Measurements from ENCODE around the gene PARVB. TPM values are rescaled to one million over a fixed set of nuclear protein-coding genes. Genes with fewer than 3 reads are reported as not detected.
A peak's percentile ranks its signal among the peaks of the same experiment; 100 is the strongest.

The PARVB gene
- total RNA-seq, 2 experiments from 2014 or later, result 18.2 to 19.2 TPM

DNA sequence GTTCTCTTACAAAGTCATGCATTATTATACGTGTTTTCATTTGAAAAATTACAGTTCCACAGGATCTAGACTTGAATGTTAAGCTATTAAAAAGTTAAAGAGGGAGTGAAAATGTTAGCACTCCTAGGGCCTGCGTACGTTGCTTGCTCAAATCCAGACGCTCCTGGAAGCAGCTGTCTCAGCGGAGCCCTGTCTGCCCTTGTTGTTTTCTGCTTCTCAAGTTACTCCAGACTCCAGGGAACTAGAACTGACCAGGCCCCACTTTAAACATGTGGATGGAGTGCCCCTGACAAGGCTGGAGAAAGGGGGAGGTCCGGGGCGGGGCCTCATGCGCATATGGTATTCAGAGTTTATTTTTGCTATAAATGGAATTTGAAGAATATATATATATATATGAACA lies 9.6 kb downstream of the PARVB start:
- H3K27me3 Mint-ChIP-seq, result no peaks in the 10 kb centered on the region
- peaks cover 15% of the 10 kb centered on the region for H3K4me1 Mint-ChIP-seq
- ChIA-PET CTCF (interaction anchor here (0.8 to 1.5 kb wide), 2 partner anchors 34 to 41 kb away, joined by 3 to 4 read pairs; no protein-coding TSS in a partner anchor), POLR2A (no interaction called here)
- no peaks in the 10 kb centered on the region for H3K9me3 Mint-ChIP-seq
- H3K4me3 Mint-ChIP-seq, result no peak overlapping the region
- no peaks in the 10 kb centered on the region for H3K36me3 Mint-ChIP-seq (ENCODE audit: low read depth)
- H3K27ac Mint-ChIP-seq, result no peak overlapping the region
- no peak for DNase-seq

DNA sequence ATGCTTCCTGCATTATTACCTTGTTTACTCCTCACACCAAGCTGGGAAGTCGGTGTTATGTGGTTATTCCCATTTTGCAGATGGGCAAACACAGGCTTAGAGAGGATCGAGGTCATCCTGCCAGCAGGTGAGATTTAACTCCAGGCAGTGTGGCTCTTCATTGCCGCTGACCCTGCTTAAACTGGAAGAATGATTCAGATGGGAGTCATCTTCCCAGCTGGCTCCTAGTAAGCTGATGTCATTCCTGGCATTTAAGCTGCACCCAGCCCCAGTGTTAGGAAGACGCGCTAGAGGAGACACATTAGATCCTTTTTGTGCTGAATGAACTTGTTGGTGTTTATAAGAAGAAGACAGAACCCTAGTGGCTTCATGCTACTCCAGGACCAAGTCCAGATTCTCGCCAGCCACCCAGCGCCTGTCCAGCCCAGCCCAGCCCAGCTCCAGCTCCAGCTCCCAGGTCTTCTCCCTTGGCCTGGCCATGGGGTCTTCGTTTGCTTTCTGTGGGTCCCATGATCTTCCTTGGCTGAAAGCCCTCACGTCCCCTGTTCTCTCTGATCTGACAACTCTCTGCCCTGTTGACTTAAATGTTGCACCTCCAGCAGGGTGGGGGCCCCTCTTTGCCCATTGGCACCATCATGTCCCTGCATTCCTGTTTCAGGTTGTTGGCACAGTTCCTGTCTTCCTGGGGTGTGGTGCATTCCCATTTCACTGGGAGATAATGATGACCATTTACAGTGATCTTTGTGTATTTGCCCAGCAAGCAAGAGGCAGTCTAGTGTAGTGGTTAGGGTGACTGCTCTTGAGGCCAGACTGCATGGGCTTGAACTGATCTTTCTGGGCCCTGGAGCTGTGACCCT lies 13.6 kb downstream of the PARVB start:
- DNase-seq, result no peak
- Mint-ChIP-seq H3K4me3 (no peak overlapping the region), H3K27me3 (no peaks in the 10 kb centered on the region), H3K9me3 (no peaks in the 10 kb centered on the region), H3K27ac (no peak overlapping the region), H3K36me3 (ENCODE audit: low read depth) (no peaks in the 10 kb centered on the region), H3K4me1 (peaks cover 20% of the 10 kb centered on the region)
- POLR2A ChIA-PET, result interaction anchor here (0.6 kb wide), 1 partner anchor 1693 kb away, joined by 3 read pairs; no protein-coding TSS in a partner anchor
- CTCF ChIA-PET, result interaction anchor here (0.7 to 1.6 kb wide), 4 partner anchors 13 to 65 kb away, joined by 3 to 5 read pairs (median 4); no protein-coding TSS in a partner anchor

DNA sequence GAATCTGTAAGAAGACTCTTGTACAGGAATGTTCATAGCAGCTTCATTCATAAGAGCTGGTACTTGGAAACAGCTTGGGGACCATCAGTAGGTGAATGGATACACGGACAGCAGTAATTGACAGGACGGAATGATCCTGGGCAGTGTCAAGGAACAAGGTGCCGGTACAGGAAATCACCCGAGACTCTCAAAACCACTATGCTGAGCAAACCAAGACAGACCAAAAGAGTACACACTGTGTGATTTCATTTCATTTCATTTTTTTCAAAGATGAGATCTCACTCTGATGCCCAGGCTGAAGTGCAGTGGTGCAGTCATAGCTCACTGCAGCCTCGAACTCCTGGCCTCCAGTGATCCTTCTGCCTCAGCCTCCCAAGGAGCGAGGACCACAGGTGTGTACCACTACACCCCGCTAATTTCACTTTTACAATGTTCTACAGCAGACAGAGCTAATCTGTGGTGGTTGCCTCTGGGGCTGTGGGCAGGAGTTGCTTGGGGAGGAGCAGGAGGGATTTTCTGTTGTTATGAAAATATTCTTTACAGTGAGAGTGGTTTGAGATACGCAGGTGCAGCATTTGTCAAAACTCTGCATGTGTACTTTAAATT lies 15.6 kb downstream of the PARVB start:
- no peaks in the 10 kb centered on the region for H3K27me3 Mint-ChIP-seq
- POLR2A ChIA-PET, result no interaction called here
- H3K9me3 Mint-ChIP-seq, result no peaks in the 10 kb centered on the region
- no peak for DNase-seq
- no peak overlapping the region for H3K4me3 Mint-ChIP-seq
- no peak overlapping the region for H3K27ac Mint-ChIP-seq
- CTCF ChIA-PET, result interaction anchor here (0.6 to 1.2 kb wide), 2 partner anchors 12 to 45 kb away, joined by 3 to 4 read pairs; no protein-coding TSS in a partner anchor
- H3K4me1 Mint-ChIP-seq, result peaks cover 23% of the 10 kb centered on the region
- no peaks in the 10 kb centered on the region for H3K36me3 Mint-ChIP-seq (ENCODE audit: low read depth)

DNA sequence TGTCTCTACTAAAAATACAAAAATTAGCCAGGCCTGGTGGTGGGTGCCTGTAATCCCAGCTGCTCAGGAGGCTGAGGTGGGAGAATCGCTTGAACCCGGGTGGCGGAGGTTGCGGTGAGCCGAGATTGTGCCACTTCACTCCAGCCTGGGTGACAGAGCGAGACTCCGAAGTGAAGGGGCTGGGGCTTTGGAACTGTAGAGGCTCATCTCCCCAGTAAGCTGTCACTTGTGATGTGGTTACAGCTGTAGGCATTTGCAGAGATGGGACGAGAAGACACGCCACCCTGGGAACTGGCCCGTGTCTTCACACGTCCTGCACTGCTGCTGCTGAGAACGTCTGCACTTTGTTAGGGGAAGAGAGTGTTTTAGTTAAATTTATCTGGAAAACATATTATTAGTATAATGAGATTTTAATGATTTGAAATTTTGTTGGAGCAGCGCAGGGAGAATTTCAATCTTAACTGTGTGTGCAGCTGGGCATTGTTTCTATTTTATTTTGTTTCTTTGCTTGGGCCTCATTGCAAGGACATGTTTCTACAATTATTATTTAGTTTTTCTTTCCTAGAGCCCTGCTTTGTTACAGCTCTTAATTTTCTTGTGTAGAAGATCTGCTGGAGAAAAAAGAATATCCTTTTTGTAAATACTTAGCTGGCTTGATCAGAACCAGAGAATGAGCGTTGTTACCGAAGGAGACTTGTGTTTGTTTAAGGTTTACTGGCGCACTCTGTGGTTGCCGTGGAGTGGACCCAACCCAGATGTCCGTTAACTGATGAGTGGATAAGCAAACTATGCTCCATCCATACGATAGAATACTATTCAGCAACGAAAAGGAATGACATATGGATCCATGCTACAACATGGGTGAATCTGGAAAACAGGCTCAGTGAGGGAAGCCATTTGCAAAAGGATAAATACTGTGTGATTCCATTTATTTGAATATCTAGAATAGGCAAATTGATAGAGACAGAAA lies 18.4 kb downstream of the PARVB start:
- no peaks in the 10 kb centered on the region for H3K27me3 Mint-ChIP-seq
- peaks cover 23% of the 10 kb centered on the region for H3K4me1 Mint-ChIP-seq
- ChIA-PET POLR2A (no interaction called here), CTCF (interaction anchor here (1.1 kb wide), 1 partner anchor 11 kb away, joined by 3 read pairs; no protein-coding TSS in a partner anchor)
- H3K4me3 Mint-ChIP-seq, result no peak overlapping the region
- no peak overlapping the region for H3K27ac Mint-ChIP-seq
- no peak for DNase-seq
- no peaks in the 10 kb centered on the region for H3K36me3 Mint-ChIP-seq (ENCODE audit: low read depth)
- H3K9me3 Mint-ChIP-seq, result no peaks in the 10 kb centered on the region

DNA sequence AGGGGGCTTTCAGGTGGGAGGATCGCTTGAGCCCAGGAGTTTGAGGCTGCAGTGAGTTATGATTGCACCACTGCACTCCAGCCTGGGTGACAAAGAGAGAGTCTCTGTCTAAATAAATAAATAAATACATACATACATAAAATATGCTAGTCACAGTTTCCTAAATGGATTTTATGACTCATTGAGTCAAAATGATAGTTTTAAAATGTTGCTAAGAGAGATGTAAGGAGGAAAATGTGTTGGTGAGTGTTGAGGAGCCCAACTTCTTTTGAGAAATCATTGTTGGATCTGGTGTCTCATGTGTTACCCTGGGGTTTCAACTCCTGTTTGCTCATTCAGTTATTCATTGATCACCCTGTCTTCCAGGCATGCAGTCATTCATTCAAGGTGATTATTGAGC lies 21.0 kb downstream of the PARVB start:
- Mint-ChIP-seq H3K27me3 (no peaks in the 10 kb centered on the region), H3K4me1 (peaks cover 30% of the 10 kb centered on the region), H3K4me3 (no peak overlapping the region), H3K36me3 (ENCODE audit: low read depth) (no peaks in the 10 kb centered on the region), H3K27ac (no peak overlapping the region), H3K9me3 (no peaks in the 10 kb centered on the region)
- no peak for DNase-seq
- POLR2A ChIA-PET, result no interaction called here
- CTCF ChIA-PET, result interaction anchor here (0.6 kb wide), 1 partner anchor 25 kb away, joined by 3 read pairs; no protein-coding TSS in a partner anchor

DNA sequence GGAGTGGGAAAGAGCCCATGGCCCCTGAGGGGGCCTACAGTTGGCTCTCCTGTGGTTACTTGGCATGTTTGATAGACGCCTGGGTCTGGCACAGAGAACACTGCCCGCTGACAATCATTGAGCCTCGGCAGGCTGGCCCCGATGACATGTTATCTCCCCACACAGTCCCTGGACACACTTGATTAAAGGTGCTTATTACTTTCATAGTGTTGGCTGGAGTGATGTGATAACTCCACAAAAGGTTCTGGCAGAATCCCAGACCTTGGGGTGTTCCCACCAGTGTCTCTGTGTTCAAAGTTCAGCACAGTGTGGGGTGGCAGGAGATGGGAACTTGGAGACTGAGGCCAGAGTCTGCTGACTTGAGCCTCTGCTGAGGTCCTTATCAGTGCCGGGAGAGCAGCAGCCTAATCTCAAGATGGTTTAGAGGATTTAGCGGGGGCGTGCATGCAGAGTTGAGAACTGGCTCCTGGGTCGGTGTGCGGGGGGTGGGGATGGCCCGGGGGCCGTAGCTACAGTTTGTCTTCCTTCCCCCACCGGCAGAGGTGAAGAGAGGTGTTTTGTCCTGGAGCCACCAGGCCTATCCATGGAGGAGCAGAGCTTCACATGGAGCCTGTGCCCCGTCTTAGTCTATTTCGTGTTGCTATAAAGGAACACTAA lies 22.5 kb downstream of the PARVB start:
- DNase-seq, result no peak
- ChIA-PET POLR2A (no interaction called here), CTCF (no interaction called here)
- Mint-ChIP-seq H3K27me3 (no peaks in the 10 kb centered on the region), H3K27ac (no peak overlapping the region), H3K9me3 (no peaks in the 10 kb centered on the region), H3K4me3 (no peak overlapping the region), H3K4me1 (peaks cover 38% of the 10 kb centered on the region), H3K36me3 (ENCODE audit: low read depth) (no peaks in the 10 kb centered on the region)

DNA sequence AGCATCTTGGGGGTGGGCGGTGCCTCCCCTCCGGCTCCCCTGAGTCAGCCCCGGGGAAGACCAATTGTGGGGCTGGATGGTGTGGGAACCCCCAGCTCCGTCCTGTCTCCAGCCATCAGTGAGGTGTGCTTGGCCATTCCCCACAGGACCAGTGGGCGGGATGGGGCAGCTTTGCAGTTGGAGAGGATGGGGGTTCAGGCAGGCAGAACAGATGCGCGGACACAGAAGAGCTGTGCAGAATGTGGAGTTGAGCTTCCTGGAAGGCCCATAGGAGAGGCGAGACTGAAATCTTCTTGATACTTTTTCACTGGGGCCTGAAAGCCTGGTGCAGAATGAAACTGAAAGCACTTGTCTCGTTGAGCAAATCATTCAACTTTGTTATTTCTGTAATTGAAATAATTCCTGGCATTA lies 23.8 kb downstream of the PARVB start:
- H3K27ac Mint-ChIP-seq, result peak overlapping the region; percentile 59
- peak overlapping the region; percentile 45 for H3K4me3 Mint-ChIP-seq
- CTCF ChIA-PET, result interaction anchor here (0.5 kb wide), 1 partner anchor 384 kb away, joined by 3 read pairs; no protein-coding TSS in a partner anchor
- peaks cover 36% of the 10 kb centered on the region for H3K4me1 Mint-ChIP-seq
- DNase-seq, result peak; percentile 33
- POLR2A ChIA-PET, result interaction anchor here (0.6 kb wide), 1 partner anchor 243 kb away, joined by 3 read pairs; no protein-coding TSS in a partner anchor
- no peaks in the 10 kb centered on the region for H3K27me3 Mint-ChIP-seq
- no peaks in the 10 kb centered on the region for H3K36me3 Mint-ChIP-seq (ENCODE audit: low read depth)
- no peaks in the 10 kb centered on the region for H3K9me3 Mint-ChIP-seq

DNA sequence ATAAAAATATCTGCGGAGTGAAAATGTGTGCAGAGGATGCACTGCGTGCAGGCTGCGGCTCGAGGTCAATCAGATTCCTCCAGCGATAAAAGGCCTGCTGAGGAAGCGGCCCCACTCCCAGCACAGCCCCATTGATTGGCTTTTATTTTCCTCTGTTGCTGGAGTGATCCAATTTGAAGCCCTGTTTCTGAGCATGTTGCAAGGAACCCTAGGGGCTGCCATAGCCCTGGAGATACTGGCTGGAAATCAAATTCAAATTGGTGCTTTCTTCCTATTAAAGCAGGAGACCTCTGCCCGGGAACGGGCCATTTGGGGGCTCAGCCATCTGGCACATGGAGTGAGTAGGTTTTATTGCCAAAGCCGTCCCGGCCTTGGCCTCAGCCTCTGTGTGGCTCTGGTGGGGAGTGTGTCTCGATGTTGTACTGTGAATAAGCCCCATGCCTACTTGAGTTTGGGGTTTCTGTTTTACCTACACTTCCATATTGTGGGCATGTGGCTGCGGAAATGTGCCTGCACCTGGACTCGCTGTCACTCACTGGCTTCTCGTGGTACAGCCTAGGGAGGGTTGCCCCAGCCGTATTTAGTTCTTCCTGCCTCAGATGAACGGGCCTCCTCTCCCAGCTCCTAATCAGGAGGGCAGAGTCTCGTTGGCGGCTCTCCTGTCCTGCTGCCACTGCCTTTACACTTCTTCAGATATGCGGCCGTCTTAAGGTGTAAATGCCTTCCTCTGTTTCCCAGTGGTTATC lies 25.6 kb downstream of the PARVB start:
- ChIA-PET POLR2A (no interaction called here), CTCF (interaction anchor here (1.0 to 1.5 kb wide), 2 partner anchors 21 to 41 kb away, joined by 3 to 4 read pairs; no protein-coding TSS in a partner anchor)
- Mint-ChIP-seq H3K4me1 (peaks cover 35% of the 10 kb centered on the region), H3K27me3 (no peaks in the 10 kb centered on the region), H3K9me3 (no peaks in the 10 kb centered on the region), H3K36me3 (ENCODE audit: low read depth) (no peaks in the 10 kb centered on the region), H3K27ac (peak overlapping the region; percentile 57), H3K4me3 (no peak overlapping the region)
- DNase-seq, result no peak

DNA sequence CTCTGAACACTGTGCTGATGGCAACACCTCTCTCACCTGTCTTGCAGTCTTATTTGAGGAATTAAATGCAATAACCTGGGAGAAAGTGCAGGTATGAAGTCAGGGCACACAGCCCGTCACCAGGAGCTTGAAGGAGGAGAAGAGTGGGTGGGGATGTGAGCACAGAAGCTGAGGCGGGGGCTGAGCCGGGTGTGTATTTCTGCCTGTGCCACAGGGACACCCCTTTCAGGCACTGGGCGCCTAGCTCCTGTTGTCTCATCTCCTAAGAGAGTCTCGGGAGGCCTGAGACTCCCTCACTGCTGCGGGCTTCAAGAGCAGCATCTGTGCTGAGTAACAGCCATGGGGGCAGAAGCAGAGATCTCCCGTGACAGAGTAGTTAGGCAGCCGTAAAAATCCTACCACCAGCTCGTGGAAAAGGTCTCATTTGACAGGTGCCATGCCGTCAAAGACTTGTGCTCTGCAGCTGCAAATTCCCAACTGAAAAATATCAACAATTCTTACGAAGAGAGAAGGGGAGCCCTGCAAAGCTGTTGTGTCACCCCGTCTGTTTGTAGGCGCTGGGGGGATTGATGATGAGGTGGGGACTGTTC lies 26.8 kb downstream of the PARVB start:
- POLR2A ChIA-PET, result no interaction called here
- Mint-ChIP-seq H3K36me3 (ENCODE audit: low read depth) (no peaks in the 10 kb centered on the region), H3K9me3 (no peaks in the 10 kb centered on the region), H3K4me1 (peaks cover 35% of the 10 kb centered on the region), H3K27me3 (no peaks in the 10 kb centered on the region), H3K4me3 (no peak overlapping the region), H3K27ac (peak overlapping the region; percentile 9)
- CTCF ChIA-PET, result interaction anchor here (0.5 to 1.9 kb wide), 3 partner anchors 14 to 202 kb away, joined by 3 to 5 read pairs (median 4); no protein-coding TSS in a partner anchor
- DNase-seq, result no peak

DNA sequence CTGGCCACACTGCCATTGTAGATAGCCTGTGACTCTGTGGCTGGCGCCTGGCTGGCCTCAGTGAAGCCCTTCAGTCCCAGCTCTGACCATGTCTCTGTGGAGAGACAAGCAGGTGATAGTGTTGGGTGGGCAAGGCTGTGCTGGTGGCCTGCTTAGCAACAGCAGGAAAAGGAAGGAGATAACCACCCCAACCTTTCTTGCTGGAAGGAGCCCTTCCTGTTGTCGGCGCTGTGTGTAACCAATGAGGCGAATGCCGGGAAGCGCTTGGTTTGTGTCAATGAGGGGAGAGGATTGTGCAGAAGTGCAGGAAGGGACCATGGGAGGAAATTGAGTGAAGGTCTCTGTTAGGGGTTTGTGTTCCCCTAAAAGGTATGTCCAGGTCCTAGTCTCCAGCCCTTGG lies 27.3 kb downstream of the PARVB start:
- H3K9me3 Mint-ChIP-seq, result no peaks in the 10 kb centered on the region
- POLR2A ChIA-PET, result no interaction called here
- no peaks in the 10 kb centered on the region for H3K27me3 Mint-ChIP-seq
- peaks cover 35% of the 10 kb centered on the region for H3K4me1 Mint-ChIP-seq
- peak overlapping the region; percentile 21 for H3K27ac Mint-ChIP-seq
- no peak overlapping the region for H3K4me3 Mint-ChIP-seq
- CTCF ChIA-PET, result interaction anchor here (1.5 to 1.9 kb wide), 2 partner anchors 14 to 20 kb away, joined by 3 to 5 read pairs; no protein-coding TSS in a partner anchor
- no peaks in the 10 kb centered on the region for H3K36me3 Mint-ChIP-seq (ENCODE audit: low read depth)
- no peak for DNase-seq

DNA sequence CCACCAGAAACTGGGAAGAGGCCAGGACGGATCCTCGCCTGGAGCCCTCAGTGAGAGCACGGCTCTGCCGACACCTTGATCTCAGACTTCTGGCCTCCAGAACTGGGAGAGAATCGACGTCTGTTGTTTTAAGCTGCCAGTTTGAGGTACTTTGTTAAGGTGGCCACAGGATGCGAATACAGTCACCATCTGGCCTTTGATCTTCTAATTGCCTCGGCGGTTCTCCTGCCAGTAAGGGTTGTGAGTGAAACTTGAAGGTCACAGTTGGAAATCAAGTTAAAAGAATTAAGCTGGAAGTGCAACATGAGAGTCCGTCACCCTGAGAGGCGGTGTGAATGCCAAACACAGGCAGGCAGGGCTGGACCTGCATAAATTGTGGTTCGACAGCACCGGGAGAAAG lies 27.9 kb downstream of the PARVB start:
- no peaks in the 10 kb centered on the region for H3K36me3 Mint-ChIP-seq (ENCODE audit: low read depth)
- no peak for DNase-seq
- no peak overlapping the region for H3K4me3 Mint-ChIP-seq
- CTCF ChIA-PET, result interaction anchor here (1.1 to 1.9 kb wide), 2 partner anchors 15 to 41 kb away, joined by 4 to 5 read pairs; no protein-coding TSS in a partner anchor
- no peak overlapping the region for H3K27ac Mint-ChIP-seq
- POLR2A ChIA-PET, result no interaction called here
- peaks cover 35% of the 10 kb centered on the region for H3K4me1 Mint-ChIP-seq
- no peaks in the 10 kb centered on the region for H3K9me3 Mint-ChIP-seq
- H3K27me3 Mint-ChIP-seq, result no peaks in the 10 kb centered on the region

Data from activated CD4-positive, alpha-beta T cell treated with anti-CD3 and anti-CD28 coated beads, Interleukin-2, amount 10 ng/mL, durations not matched to agents 7 days and 5 days (primary cell).